Endometrial microvascular endothelial cells (primary cell): ENCODE measurements around the gene NEU1. TPM values are rescaled to one million over a fixed set of nuclear protein-coding genes. Genes with fewer than 3 reads are reported as not detected.

Experiments
- in situ Hi-C: cut with HindIII; loops from 2 replicates; pipeline ENCODE4 v1.10.0; 2017; ENCODE audit warnings: low sequenced_read_pairs, low pct_unique_long_range_greater_than_20kb; ENCODE audit errors: inconsistent ontology term
- total RNA-seq: library from RNA; depleted of rRNA; stranded (reverse); fragments of >200 nt; gene quantifications from one replicate; pipeline ENCODE4 v1.2.3, GENCODE V29; 2015; ENCODE audit errors: inconsistent ontology term

Gene NEU1
- total RNA-seq, 1 donor from 2014 or later: 94.3 TPM

DNA sequence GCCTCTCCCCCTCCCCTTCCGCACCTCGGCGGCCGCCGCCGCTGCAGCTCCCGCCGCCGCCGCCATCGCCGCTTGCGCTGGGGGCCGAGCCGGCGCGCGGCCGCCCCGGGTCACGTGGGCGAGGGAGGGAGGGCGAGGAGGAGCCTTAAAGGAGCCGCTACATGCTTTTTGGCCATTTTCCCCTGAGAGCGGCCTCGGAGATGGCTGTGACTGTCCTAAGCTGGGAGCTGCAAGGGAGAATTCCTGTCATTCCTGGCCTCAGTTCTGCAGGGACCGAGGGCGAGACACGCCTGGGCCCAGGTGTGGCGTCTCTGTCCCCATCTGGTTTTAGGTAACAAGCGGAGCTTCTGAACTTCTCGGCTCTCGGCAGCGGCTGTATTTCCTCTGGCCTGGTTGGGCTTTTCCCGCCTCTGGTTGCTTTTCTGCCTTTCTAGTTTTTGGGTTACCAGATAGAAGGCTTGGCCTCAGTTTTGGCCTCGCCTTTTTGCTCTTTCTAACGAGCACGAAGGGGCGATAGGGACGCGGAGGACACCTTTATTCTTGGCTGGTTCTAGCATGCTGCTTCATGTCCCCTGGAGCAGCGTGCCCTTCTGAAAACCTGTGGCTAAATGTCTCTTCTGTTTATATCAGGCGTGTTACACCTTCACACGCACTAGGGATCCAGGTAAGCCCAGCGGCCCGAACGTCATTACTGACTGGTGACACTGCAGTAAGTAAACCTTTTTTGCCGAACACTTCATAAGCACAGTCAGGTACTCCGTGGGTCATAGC lies 35.2 kb upstream of the NEU1 start, which contains the start of gene EHMT2:
Gene EHMT2, minus strand, starts transcription at position 87 of the 771 bp plus-strand sequence. Its CDS starts 21 bp downstream, at position 66.
- in situ Hi-C loops: no loop called here

DNA sequence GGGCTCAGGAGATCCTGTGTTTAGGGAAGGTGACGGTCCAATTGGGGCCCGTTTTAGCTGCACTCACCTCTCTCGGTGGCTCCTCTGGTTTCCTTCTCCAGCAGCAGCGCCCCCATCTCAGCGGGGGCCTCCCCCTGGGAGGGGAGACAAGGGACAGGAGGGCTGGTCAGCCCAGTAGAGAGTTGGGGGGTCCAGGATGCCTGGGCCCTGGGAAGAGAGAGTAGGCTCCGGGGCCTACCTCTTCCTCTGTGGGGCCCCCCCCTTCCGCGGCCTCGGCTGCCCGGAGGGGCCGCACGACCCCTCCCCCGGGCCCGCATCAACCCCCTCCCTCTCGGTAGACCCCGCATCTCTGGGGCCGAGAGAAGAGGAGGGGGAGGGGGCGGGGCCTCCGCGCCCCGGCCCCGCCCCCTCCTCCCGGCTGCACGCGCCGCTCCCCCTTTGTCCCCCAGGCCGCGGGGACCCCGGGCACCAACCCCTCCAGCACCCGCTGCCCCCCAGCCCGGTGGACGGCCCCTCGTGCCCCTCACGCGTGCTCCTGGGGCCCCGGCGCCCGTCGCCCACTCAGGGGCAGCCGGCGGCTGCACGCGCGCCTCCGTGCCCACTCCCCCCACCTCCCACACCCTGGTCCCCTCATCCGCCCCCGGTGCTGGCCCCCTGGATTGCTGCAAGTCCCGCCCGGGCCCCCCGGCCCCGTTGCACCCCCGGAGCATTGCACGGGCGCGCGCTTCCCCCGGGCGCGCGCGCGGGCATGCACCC lies 34.4 kb upstream of the NEU1 start:
- in situ Hi-C loops: no loop called here

DNA sequence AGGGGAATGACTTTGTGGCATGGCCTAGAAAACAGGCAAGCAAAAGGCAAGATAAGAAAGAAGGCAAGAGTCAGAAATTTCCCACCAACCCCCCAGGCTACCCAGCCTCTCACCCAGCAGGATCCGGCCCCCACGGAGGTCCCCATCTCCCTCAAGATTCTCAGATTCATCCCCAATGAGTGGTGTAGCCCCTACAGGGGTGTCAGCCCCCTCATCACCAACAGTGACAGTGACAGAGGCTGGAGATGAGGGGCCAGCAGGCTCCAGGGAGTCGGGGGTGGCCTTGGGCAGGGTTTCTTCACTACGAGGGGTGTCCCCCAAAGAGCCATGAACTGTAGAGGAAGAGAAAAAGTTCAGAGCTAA lies 33.9 kb upstream of the NEU1 start:
- in situ Hi-C loops: no loop called here

DNA sequence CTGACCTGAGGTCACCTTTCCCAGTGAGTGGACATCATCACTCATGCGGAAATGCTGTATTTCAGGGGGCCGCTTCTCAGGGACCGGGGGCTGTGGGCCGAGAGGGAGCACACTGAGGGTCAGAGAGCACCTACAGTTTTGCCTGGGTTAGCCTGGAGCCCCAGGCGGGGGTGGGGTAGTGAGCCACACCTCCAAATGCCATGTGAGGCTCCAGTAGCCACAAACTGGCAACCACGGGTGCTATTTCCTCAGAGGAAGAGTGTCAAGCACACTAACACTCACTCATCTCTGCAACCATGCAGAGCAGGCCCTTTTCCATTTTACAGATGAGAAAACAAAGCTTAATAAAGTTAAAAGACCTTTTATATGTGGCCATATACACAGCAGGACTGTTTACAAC lies 30.2 kb upstream of the NEU1 start:
- in situ Hi-C loops: no loop called here

DNA sequence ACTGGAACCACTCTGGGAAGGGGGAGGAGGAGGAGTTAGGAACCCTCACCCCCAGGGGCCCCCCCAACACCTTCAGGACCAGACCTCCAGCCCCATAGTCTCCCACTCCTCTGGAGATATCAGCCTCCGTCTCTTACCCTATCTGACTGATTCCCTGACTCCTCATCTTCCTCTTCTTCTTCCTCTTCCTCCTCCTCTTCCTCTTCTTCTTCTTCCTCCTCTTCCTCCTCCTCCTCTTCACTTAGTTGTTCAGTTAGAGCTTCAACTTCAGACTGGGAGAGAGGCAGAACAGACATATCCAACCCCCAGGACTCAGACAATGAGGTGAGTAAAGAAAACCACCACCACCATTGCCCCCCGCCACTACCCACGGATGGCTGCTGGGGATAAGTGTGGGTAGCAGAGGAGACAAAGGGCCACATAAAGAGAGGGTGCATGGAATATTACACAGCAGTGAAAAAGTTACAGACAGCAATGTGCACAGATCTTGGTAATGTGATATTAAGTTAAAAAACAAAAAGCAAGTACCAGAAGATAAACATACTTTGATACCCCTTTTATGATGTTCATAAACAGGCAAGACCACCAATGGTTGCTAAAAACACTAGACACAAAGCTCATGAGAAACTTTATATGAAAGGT lies 26.8 kb upstream of the NEU1 start:
- in situ Hi-C loops: no loop called here

DNA sequence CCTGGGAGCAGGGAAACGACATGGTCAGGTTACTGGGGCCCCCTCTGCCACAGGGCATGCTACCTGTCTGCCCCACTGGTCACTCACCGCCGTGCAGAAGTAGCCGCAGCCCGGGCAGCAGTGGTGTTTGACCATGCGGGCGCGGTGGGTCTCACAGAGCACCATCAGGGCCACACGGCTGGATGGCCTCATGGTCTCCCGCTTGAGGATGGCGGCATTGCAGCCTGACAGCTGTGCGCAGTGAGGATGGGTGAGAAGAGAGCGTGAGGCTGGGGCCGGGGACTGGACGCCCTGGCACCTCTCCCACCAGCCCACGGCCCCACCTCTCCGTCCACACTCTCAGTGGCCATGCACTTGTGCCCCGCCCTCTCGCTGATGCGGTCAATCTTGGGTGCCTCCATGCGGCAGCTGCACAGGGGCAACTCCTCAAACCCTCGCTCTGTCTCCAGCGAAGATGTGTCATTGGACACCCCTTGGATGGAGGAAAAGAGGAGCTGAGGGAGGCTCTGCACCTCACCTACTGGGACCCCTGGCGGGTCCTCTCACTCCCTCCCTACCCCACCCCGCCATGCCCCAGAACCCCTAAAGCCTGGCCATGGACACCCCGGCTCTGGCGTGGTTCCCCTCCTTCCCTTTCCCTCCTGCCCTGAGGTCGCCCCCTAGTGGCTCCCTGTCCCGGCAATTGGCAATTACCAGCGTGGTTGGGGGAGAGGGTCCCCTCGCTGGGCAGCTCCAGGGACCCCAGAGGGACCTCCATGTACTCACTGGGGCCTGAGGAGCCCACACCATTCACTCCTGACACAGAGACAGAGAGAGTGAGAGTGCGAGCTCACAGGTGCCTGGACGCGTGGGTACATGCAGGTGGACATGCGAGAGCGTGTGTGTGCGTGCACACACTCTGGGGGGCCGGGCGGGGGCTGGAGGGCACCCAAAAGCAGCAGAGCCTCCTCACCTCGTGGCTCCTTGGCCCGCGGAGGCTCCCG lies 25.9 kb upstream of the NEU1 start:
- in situ Hi-C loops: no loop called here

DNA sequence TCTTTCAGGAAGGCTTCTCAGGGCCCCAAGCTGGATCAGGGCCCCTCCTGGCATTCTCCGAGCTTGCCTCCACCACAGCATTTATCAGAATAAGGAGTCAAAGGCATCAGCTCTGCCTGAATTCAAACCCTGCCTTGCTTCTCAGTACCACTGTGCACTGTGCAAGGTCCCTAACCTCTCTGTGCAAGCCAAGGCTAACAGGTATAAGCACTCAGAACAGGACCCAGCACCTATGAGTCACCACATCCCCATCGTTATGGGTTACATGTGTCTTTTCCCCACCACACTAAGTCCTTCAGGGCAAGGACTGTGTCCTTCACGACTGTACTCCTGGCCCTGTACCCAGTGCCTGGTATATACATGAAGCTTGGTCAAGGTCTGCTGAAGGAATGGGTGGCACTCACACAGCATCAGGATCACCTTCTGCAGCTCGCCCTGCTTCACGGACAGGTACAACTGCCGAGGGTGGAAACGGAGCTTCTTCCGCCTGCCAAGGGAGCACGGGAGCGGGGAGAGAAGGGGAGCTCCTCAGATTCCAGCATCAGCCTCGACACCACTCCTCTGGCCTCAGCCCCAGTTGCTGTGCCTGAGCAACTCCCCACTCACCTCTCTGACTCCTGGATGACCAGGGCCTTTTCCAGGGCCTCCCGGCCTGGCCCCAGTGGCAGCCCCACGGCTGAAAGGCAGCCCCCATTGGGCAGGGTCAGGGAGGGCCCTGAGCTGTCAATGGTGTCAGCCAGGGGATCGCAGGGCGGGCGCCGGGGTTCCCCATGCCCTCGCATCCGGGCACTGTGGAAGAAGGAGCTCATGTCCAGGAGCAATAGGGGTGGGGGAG lies 24.8 kb upstream of the NEU1 start:
- in situ Hi-C loops: no loop called here

DNA sequence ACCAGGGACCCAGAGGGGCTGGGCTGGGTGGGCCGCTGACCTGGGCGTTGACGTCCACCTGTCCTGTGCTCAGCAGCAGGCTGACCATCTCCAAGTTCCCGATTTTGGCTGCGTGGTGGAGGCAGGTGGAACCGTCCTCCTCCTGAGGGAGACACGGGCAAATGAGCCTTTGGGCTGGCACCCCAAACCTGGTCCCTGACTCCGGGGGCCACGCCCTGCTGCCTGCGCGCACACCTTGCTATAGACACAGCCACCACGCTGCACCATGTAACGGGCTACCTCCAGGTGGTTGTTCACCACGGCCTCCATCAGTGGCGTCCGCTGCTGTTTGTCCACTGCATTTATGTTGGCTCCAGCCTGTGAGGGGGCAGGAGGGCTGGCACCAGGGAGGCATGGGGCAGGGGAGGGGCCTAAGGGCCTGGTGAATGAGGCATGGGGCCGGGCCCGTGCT lies 23.9 kb upstream of the NEU1 start:
- in situ Hi-C loops: no loop called here

DNA sequence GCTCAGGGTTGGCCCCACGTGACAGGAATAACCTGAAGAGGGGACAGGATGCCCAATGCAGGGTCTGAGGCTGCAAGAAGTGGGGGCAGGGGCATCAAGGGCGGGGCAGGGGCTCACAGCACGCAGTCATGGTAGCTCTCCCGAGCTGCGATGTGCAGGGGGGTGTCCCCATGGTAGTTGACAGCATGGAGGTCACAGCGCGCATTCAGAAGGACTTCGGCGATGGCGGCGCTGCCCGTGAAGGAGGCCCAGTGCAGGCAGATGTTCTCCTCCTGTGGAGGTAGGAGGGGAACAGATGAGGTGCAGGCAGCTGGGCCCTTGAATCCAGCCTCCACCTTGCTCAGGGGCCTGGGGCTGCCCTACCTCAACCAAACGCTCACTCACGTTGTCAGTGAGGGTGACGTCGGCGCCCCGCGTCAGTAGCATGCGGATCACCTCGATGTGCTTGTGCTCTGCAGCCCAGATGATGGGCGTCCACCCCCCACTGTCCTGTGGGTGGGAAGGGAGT lies 22.0 kb upstream of the NEU1 start:
- in situ Hi-C loops: no loop called here

DNA sequence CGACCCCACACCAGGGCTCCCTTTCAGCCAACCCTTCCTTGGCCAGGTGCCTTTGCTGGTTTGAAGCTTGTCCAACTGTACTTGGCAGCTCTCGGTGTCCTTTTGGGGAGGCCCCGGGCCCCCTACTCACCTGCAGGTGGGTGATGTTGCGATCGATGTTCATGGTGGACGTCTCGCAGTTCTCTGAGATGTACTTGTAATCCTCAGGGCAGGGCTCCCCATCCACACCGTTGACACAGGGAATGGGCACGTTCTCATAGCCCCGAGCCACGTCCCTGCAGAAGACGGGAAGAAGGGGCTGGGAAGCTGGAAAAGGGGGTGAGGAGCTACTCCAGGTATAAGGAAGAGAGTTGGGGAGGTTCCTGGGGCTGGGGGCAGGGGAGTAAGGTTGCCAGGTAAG lies 21.1 kb upstream of the NEU1 start:
- in situ Hi-C loops: no loop called here

DNA sequence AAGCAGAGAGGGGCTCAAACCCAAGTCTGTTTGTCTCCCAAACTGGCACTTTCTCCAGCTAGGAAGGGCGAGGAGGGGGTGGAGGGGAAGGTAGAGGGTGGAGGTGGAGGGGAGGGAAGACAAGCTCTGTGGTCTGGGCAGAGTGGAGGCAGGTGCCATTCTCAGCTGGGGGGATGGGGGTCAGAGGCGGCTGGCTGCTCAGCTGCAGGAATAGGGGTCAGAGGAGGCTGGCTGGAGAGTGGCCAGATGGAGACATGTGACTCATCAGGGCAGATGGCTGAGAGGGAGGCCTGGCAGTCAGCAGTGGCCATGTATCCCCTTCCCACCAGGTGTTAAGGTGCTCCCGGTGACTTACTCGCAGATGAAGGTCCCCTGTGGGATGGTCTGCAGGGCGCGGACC lies 19.7 kb upstream of the NEU1 start:
- in situ Hi-C loops: no loop called here

DNA sequence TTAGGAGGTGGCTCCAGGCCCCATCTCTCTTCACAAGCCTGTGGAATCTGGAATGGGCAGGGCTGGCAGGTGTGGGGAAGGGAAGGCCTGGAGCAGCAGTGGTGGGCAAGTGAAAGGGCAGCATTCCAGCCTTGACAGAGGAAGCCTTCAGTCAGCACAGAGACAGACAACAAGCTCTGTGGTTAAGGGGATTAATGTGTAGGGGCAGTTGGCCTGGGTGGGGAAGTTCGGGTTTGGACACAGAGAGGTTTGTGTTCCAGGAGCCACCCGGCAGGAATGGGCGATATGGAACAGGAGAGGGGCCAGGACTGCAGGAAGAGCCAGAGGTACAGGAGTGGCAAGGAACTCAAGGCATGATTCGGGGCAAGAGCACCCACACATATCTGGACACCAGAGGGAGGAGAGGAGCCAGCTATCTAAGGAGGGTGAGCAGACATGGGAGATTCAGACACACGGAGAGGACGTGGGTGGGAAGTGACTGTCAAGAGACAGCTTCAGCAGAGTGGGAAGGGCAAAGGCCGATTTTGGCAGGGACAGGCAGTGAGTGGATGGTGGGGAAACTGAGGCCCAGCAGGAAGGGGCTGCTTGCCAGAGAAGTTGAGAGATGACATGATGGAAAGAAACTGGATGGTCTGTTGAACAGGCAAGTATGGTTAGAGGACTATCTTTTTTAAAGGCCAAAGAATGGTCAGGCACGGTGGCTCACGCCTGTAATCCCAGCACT lies 18.7 kb upstream of the NEU1 start:
- in situ Hi-C loops: no loop called here

DNA sequence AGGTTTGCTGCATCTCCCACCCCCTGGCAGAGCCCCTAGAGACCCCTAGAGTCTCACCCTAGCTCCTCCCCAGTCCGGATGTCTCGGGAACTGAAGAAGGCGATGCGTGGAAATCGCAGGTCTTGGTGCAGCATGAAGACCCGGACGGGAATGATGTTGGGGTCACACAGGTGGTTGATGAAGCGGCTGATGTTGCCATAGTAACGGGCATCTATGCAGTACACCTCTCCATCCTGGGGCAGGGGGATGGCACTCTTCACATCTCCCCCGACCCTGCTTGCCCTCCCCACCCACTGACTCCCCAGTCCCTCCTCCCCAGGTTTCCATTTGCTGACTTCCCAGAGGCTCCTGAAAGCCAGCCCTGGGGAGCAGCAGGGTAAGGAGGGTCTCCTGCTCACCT lies 18.0 kb upstream of the NEU1 start:
- in situ Hi-C loops: no loop called here

DNA sequence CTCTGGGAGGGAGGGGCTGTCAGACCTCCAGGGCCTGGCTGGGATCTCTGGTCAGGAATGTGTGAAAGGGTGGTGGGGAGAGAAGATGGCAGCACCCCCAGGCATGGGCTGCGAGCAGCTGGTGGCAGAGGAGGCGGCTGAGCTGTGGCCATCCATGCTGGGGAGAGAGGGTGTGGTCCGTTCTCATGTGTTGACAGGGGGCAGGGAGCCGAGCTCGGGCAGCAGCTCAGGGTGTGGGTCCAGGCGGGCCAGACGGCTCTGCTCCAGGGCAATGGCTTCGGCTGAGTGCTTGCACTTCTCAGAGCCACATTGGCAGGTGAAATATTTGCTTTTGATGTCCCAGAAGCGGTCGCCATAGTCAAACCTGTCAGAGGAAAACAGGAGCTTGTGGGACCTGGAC lies 17.3 kb upstream of the NEU1 start:
- in situ Hi-C loops: no loop called here

DNA sequence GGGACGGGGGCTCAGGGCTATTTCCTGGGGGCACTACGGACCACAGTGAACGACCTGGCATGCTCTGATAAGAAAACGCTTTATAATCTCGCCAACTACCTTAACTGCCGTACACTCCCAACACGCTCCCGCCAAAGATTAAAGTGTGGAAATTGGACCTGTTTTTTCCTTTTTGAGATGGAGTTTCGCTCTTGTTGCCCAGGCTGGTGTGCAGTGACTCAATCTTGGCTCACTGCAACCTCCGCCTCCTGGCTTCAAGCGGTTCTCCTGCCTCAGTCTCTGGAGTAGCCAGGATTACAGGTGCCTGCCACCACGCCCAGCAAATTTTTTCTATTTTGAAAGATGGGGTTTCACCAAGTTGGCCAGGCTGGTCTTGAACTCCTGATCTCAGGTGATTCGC lies 16.5 kb upstream of the NEU1 start:
- in situ Hi-C loops: no loop called here

DNA sequence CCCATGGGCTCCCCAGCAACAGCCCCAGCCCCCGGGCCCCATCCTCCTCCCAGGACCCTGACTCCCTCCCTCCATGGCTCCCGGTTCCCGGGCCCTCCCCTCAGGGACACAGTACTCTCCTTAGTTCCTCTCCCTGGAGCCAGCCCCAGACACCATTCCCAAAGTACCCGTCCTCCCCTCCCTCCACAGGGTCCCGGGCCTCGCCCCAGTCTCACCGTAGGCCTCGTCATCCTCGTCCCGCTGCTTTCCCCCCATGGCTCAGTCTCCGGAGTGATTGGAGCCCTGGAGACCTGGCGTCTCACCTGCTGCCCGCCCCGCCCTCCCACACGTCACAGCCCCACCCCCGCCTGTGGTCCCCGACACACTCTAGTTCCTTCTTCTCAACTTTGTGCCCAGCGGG lies 16.1 kb upstream of the NEU1 start, which contains the start of gene SLC44A4:
Gene SLC44A4, minus strand, starts transcription at position 272 of the 400 bp plus-strand sequence. Its CDS starts 17 bp downstream, at position 255.
- in situ Hi-C loops: no loop called here

DNA sequence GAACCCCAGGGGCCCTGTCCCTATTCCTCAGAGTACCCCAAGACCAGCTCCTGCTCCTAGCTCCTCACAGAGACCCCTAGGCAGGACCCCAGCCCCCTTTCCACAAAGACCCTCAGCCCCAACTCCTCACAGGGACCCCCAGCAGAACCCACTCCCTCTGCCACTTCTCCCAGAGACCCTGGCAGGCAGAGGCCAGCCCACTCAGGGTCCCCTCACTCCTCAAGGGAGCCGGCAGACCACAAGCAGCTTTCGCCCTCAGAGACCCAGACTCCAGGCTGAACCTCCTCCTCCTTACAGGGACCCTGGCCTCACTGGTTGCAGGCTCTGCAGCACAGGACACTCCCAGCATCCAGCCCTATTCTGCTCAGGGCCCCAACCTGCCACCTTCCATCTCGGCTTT lies 15.6 kb upstream of the NEU1 start:
- in situ Hi-C loops: no loop called here
